ENCODE results near the gene ITPRID1.

The ITPRID1 gene

DNA sequence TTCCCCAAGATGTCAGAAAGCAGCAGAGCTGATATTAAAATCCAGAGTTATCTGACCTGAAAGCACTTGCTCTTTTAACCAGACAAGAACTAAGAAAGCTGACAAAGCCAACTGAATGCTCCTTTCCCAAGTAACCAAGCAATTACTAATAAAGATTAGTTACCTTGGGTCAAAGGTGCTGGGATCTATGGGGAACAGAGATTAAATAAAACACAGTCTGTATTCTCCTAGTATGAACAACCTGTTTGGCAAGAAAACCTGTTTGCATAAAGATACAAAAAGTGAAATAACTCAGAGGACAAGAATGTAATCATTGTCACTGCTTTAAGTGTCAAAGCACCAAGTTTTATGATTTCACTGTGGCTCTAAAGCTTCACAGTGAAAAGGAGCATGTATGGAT lies 35.7 kb downstream of the ITPRID1 start:
- Histone ChIP-seq H3K27me3 (ENCODE audit: control insufficient read depth in 5 of 5, insufficient read depth in 4 of 5, low read length in 5 of 5) (no peaks in the 10 kb centered on the region), H3K4me3 (ENCODE audit: low read depth in 1 of 5, low read length in 5 of 5) (no peak overlapping the region), H3K4me1 (ENCODE audit: control insufficient read depth in 5 of 5, insufficient read depth in 5 of 5, low read length in 5 of 5) (peaks cover 0 to 3% (median 0%) of the 10 kb centered on the region in 5 donors), H3K9me3 (ENCODE audit: control insufficient read depth in 5 of 5, low read length in 5 of 5) (no peaks in the 10 kb centered on the region), H3K36me3 (ENCODE audit: control insufficient read depth in 5 of 5, insufficient read depth in 5 of 5, low read length in 5 of 5) (no peaks in the 10 kb centered on the region), H3K27ac (ENCODE audit: low read depth, low read length) (no peak overlapping the region), H3K9ac (ENCODE audit: low read length in 5 of 5) (no peak overlapping the region)

DNA sequence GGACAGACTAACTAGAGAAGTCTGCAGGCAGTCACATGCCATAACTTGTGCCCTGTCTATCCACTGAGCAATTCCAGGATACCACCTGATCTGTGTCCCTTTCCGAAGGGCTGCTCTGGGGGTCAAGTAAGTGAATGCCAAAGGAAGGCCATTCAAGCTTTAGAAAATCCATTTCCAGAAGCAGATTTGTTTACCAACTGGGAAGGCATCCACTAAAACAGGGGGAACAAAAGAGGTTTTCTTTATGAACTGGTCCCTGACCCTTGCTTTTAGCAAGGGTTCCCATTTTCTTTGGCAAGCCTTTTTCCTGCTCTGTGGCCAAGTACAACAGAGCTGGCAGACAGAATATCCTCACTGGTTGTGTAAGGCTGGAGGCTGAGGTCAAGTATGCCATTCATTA lies 36.5 kb downstream of the ITPRID1 start:
- no peaks in the 10 kb centered on the region for H3K27me3 ChIP-seq (ENCODE audit: control insufficient read depth in 5 of 5, insufficient read depth in 4 of 5, low read length in 5 of 5)
- H3K36me3 ChIP-seq (ENCODE audit: control insufficient read depth in 5 of 5, insufficient read depth in 5 of 5, low read length in 5 of 5) = no peaks in the 10 kb centered on the region
- H3K4me1 ChIP-seq (ENCODE audit: control insufficient read depth in 5 of 5, insufficient read depth in 5 of 5, low read length in 5 of 5) = peaks cover 0 to 3% (median 0%) of the 10 kb centered on the region in 5 donors
- H3K9ac ChIP-seq (ENCODE audit: low read length in 5 of 5) = no peak overlapping the region
- no peaks in the 10 kb centered on the region for H3K9me3 ChIP-seq (ENCODE audit: control insufficient read depth in 5 of 5, low read length in 5 of 5)
- no peak overlapping the region for H3K27ac ChIP-seq (ENCODE audit: low read depth, low read length)
- H3K4me3 ChIP-seq (ENCODE audit: low read depth in 1 of 5, low read length in 5 of 5) = no peak overlapping the region

DNA sequence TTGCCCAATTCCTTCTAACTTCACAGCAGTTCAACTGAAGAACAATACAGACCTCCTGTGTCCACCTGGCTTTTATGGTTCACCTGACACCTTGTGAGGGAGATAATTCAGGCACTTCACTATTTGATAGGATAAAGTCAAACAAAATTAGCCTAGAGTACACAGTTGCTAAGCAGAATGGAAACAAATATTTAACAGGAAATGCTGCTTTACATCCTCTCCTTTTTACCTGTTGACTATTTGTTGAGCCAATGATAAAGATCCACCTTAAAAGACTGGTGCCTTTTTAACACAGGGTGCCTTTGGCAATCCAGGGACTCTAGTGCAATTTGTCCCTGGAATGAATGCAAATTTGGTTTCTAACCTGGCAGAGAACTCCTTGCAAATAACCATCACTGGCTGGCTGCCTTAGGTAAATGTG lies 39.8 kb downstream of the ITPRID1 start:
- Histone ChIP-seq H3K4me3 (ENCODE audit: low read depth in 1 of 5, low read length in 5 of 5) (no peak overlapping the region), H3K27me3 (ENCODE audit: control insufficient read depth in 5 of 5, insufficient read depth in 4 of 5, low read length in 5 of 5) (no peaks in the 10 kb centered on the region), H3K4me1 (ENCODE audit: control insufficient read depth in 5 of 5, insufficient read depth in 5 of 5, low read length in 5 of 5) (peaks cover 0 to 3% (median 0%) of the 10 kb centered on the region in 5 donors), H3K27ac (ENCODE audit: low read depth, low read length) (no peak overlapping the region), H3K9ac (ENCODE audit: low read length in 5 of 5) (no peak overlapping the region), H3K36me3 (ENCODE audit: control insufficient read depth in 5 of 5, insufficient read depth in 5 of 5, low read length in 5 of 5) (no peaks in the 10 kb centered on the region), H3K9me3 (ENCODE audit: control insufficient read depth in 5 of 5, low read length in 5 of 5) (no peaks in the 10 kb centered on the region)

DNA sequence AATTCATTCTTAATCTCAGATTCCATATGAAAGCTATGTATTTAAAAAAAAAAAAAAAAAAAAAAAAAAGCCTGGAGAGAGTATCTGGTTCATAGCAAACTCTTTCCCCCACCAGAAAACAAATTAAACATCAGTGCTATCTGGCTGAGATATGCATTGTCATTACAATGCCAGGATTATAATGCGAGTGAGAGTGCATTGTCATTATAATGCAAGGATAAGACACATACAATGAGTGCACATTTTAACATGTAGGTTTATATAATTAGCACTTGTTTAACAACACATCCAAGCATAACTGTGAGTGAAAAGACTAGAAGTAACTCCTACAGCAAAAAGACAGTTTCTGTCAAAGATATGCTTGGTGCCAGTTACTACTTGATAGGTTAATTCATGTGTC lies 48.1 kb downstream of the ITPRID1 start:
- H3K4me1 ChIP-seq (ENCODE audit: control insufficient read depth in 5 of 5, insufficient read depth in 5 of 5, low read length in 5 of 5) = no peaks in the 10 kb centered on the region
- no peak overlapping the region for H3K4me3 ChIP-seq (ENCODE audit: low read depth in 1 of 5, low read length in 5 of 5)
- H3K9me3 ChIP-seq (ENCODE audit: control insufficient read depth in 5 of 5, low read length in 5 of 5) = no peaks in the 10 kb centered on the region
- no peak overlapping the region for H3K9ac ChIP-seq (ENCODE audit: low read length in 5 of 5)
- H3K27ac ChIP-seq (ENCODE audit: low read depth, low read length) = no peak overlapping the region
- no peaks in the 10 kb centered on the region for H3K36me3 ChIP-seq (ENCODE audit: control insufficient read depth in 5 of 5, insufficient read depth in 5 of 5, low read length in 5 of 5)
- peaks cover 0 to 3% (median 0%) of the 10 kb centered on the region in 5 donors for H3K27me3 ChIP-seq (ENCODE audit: control insufficient read depth in 5 of 5, insufficient read depth in 4 of 5, low read length in 5 of 5)

DNA sequence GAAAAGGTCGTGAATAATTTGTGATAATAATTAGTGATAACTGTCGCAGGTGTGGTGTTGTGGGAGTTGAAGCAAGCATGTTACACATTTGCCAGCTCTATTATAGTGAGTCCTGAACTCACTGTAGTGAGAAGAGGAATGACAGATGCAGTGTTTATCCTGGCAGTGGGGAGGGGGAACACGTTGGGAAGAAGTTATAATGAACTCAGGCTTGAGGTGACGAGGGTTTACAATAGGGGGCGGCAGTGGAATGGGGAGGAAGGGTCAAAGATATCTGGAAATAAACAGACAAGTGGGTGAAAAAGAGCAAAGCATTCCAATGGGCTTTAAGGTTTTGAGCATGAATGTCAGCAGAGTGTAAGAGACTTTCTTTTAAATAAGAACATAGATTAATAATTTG lies 49.6 kb downstream of the ITPRID1 start:
- no peak overlapping the region for H3K4me3 ChIP-seq (ENCODE audit: low read depth in 1 of 5, low read length in 5 of 5)
- H3K4me1 ChIP-seq (ENCODE audit: control insufficient read depth in 5 of 5, insufficient read depth in 5 of 5, low read length in 5 of 5) = no peaks in the 10 kb centered on the region
- no peak overlapping the region for H3K27ac ChIP-seq (ENCODE audit: low read depth, low read length)
- H3K9me3 ChIP-seq (ENCODE audit: control insufficient read depth in 5 of 5, low read length in 5 of 5) = no peaks in the 10 kb centered on the region
- no peaks in the 10 kb centered on the region for H3K36me3 ChIP-seq (ENCODE audit: control insufficient read depth in 5 of 5, insufficient read depth in 5 of 5, low read length in 5 of 5)
- peaks cover 0 to 3% (median 0%) of the 10 kb centered on the region in 5 donors for H3K27me3 ChIP-seq (ENCODE audit: control insufficient read depth in 5 of 5, insufficient read depth in 4 of 5, low read length in 5 of 5)
- H3K9ac ChIP-seq (ENCODE audit: low read length in 5 of 5) = no peak overlapping the region

DNA sequence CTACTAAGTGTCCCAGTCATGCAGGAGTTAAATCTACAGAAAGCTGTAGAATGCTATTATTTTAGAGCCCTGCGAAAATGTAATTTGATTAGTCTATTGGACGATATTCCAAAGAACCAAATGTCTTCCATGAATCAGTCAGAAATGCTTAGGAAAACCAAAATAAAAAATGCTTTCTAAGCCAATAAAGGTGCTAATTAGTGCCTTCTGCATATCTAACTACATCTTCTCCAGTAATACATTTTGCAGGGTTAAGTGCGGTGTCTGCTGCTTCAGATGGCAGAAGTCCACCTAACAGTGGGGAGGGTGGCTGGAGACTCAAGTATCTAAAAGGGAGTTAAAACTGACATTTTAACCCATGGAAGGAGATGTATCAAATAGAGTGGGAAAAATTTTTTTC lies 50.1 kb downstream of the ITPRID1 start:
- H3K36me3 ChIP-seq (ENCODE audit: control insufficient read depth in 5 of 5, insufficient read depth in 5 of 5, low read length in 5 of 5) = no peaks in the 10 kb centered on the region
- H3K27ac ChIP-seq (ENCODE audit: low read depth, low read length) = no peak overlapping the region
- no peak overlapping the region for H3K9ac ChIP-seq (ENCODE audit: low read length in 5 of 5)
- peaks cover 0 to 3% (median 0%) of the 10 kb centered on the region in 5 donors for H3K27me3 ChIP-seq (ENCODE audit: control insufficient read depth in 5 of 5, insufficient read depth in 4 of 5, low read length in 5 of 5)
- no peaks in the 10 kb centered on the region for H3K9me3 ChIP-seq (ENCODE audit: control insufficient read depth in 5 of 5, low read length in 5 of 5)
- H3K4me1 ChIP-seq (ENCODE audit: control insufficient read depth in 5 of 5, insufficient read depth in 5 of 5, low read length in 5 of 5) = no peaks in the 10 kb centered on the region
- no peak overlapping the region for H3K4me3 ChIP-seq (ENCODE audit: low read depth in 1 of 5, low read length in 5 of 5)

DNA sequence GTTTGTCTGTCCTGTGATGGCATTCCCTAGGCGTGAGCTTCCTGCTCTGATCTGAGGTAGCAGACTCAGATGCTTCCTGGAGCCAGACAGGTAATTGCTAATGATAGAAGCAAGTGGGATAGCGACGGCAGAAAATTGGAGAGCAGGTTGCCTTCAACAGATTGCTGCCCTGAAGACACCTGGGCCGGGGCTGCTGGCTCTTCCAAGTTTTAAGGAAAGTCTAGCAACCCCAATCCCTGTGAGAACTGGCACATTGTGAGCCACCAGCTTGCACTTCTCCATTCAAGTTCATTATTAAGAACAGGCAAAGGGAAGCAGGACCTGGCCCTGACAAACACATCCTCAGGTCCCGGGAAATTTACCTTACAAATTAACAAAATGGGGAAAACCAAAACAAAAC lies 50.8 kb downstream of the ITPRID1 start:
- Histone ChIP-seq H3K36me3 (ENCODE audit: control insufficient read depth in 5 of 5, insufficient read depth in 5 of 5, low read length in 5 of 5) (no peaks in the 10 kb centered on the region), H3K4me3 (ENCODE audit: low read depth in 1 of 5, low read length in 5 of 5) (no peak overlapping the region), H3K27ac (ENCODE audit: low read depth, low read length) (no peak overlapping the region), H3K4me1 (ENCODE audit: control insufficient read depth in 5 of 5, insufficient read depth in 5 of 5, low read length in 5 of 5) (no peaks in the 10 kb centered on the region), H3K27me3 (ENCODE audit: control insufficient read depth in 5 of 5, insufficient read depth in 4 of 5, low read length in 5 of 5) (peaks cover 0 to 3% (median 0%) of the 10 kb centered on the region in 5 donors), H3K9ac (ENCODE audit: low read length in 5 of 5) (no peak overlapping the region), H3K9me3 (ENCODE audit: control insufficient read depth in 5 of 5, low read length in 5 of 5) (no peaks in the 10 kb centered on the region)

DNA sequence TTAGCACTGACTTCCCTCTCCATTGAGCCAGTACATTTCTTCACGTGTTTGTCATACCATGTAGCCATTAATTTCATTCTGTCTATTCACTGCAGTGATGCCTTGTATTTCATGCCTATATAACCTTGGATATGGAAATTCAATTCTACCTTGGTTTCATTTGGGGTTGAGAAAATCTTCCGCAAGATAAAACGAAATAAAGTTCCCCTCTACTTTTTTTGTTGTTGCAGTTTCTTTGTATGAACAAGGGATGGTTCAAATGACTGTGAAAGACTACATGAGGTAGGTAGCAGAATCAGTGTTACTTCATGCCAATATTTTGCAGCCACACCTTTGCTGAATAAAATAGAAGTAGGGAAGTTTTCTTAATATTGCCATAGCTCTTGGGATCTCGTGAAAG lies 55.6 kb downstream of the ITPRID1 start:
- H3K9ac ChIP-seq (ENCODE audit: low read length in 5 of 5) = no peak overlapping the region
- H3K27me3 ChIP-seq (ENCODE audit: control insufficient read depth in 5 of 5, insufficient read depth in 4 of 5, low read length in 5 of 5) = no peaks in the 10 kb centered on the region
- no peaks in the 10 kb centered on the region for H3K36me3 ChIP-seq (ENCODE audit: control insufficient read depth in 5 of 5, insufficient read depth in 5 of 5, low read length in 5 of 5)
- no peaks in the 10 kb centered on the region for H3K9me3 ChIP-seq (ENCODE audit: control insufficient read depth in 5 of 5, low read length in 5 of 5)
- no peak overlapping the region for H3K4me3 ChIP-seq (ENCODE audit: low read depth in 1 of 5, low read length in 5 of 5)
- no peaks in the 10 kb centered on the region for H3K4me1 ChIP-seq (ENCODE audit: control insufficient read depth in 5 of 5, insufficient read depth in 5 of 5, low read length in 5 of 5)
- no peak overlapping the region for H3K27ac ChIP-seq (ENCODE audit: low read depth, low read length)

DNA sequence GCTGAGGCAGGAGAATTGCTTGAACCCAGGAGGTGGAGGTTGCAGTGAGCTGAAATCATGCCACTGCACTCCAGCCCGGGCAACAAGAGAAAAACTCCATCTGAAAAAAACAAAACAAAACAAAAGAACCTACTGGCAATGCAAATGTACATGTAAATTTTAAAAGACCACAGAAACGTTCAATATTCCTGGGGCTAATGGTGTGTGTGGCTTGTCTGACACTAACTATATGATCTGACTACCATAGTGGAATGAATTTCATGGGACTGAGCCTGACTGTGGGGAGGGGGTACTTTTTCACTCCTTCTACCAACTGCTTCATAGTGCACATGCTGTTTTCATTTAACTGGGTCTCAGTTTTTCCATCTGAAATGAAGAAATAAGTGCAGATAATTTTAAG lies 69.6 kb downstream of the ITPRID1 start:
- H3K9ac ChIP-seq (ENCODE audit: low read length in 5 of 5) = no peak overlapping the region
- no peak overlapping the region for H3K4me3 ChIP-seq (ENCODE audit: low read depth in 1 of 5, low read length in 5 of 5)
- H3K27me3 ChIP-seq (ENCODE audit: control insufficient read depth in 5 of 5, insufficient read depth in 4 of 5, low read length in 5 of 5) = no peaks in the 10 kb centered on the region
- H3K36me3 ChIP-seq (ENCODE audit: control insufficient read depth in 5 of 5, insufficient read depth in 5 of 5, low read length in 5 of 5) = no peaks in the 10 kb centered on the region
- H3K9me3 ChIP-seq (ENCODE audit: control insufficient read depth in 5 of 5, low read length in 5 of 5) = peaks cover 0 to 2% (median 0%) of the 10 kb centered on the region in 5 donors
- no peaks in the 10 kb centered on the region for H3K4me1 ChIP-seq (ENCODE audit: control insufficient read depth in 5 of 5, insufficient read depth in 5 of 5, low read length in 5 of 5)
- no peak overlapping the region for H3K27ac ChIP-seq (ENCODE audit: low read depth, low read length)

DNA sequence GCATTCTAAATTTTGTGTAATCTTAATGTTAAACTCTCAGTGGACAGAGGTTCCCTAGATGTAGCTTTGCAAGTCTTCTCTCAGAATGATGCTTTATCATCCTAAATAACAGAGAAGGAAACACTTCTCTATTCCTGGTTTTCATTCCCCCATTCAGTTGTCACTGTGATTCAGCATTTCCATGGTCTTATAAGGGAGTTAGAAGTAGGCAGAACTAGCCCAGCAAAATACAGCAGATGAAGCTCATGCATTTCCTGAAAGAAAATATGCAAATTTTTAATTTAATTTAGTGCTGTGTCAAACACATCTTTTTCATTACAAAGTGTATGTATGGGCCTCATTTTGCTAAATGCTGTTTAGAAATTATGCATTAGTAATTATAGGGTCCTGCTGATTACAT lies 70.1 kb downstream of the ITPRID1 start:
- H3K36me3 ChIP-seq (ENCODE audit: control insufficient read depth in 5 of 5, insufficient read depth in 5 of 5, low read length in 5 of 5) = no peaks in the 10 kb centered on the region

DNA sequence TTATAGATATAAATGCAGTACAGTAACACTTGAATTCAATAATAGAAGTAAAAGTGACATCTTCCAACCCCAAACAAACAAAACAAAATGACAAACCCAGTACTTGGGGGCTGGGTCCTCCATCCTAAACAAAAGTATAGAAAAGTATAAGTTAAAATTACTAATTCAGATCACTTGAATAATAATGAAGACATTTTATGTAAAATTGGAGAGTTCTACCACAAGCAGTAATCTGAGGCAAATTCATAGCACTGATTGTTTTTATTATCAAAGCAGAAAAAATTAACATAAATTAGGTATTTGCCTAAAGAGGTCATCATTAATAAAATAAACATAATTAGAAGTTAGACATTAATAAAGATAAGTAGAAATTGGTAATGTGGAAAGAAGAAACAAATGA lies 81.5 kb downstream of the ITPRID1 start:
- H3K36me3 ChIP-seq (ENCODE audit: control insufficient read depth in 5 of 5, insufficient read depth in 5 of 5, low read length in 5 of 5) = no peaks in the 10 kb centered on the region
- H3K27me3 ChIP-seq (ENCODE audit: control insufficient read depth in 5 of 5, insufficient read depth in 4 of 5, low read length in 5 of 5) = no peaks in the 10 kb centered on the region
- H3K4me1 ChIP-seq (ENCODE audit: control insufficient read depth in 5 of 5, insufficient read depth in 5 of 5, low read length in 5 of 5) = no peaks in the 10 kb centered on the region
- peaks cover 0 to 12% (median 4%) of the 10 kb centered on the region in 5 donors for H3K9me3 ChIP-seq (ENCODE audit: control insufficient read depth in 5 of 5, low read length in 5 of 5)
- no peak overlapping the region for H3K4me3 ChIP-seq (ENCODE audit: low read depth in 1 of 5, low read length in 5 of 5)
- no peak overlapping the region for H3K27ac ChIP-seq (ENCODE audit: low read depth, low read length)
- no peak overlapping the region for H3K9ac ChIP-seq (ENCODE audit: low read length in 5 of 5)

More for the DNA sequence above, 70.1 kb downstream of the ITPRID1 start:
- Histone ChIP-seq H3K4me3 (ENCODE audit: low read depth in 1 of 5, low read length in 5 of 5) (no peak overlapping the region), H3K4me1 (ENCODE audit: control insufficient read depth in 5 of 5, insufficient read depth in 5 of 5, low read length in 5 of 5) (no peaks in the 10 kb centered on the region), H3K27me3 (ENCODE audit: control insufficient read depth in 5 of 5, insufficient read depth in 4 of 5, low read length in 5 of 5) (no peaks in the 10 kb centered on the region), H3K9ac (ENCODE audit: low read length in 5 of 5) (no peak overlapping the region), H3K9me3 (ENCODE audit: control insufficient read depth in 5 of 5, low read length in 5 of 5) (peaks cover 0 to 2% (median 0%) of the 10 kb centered on the region in 5 donors), H3K27ac (ENCODE audit: low read depth, low read length) (no peak overlapping the region)

Data from subcutaneous abdominal adipose tissue (tissue), 5 donors.